ENCODE results near the gene FBH1. TPM values are rescaled to one million over a fixed set of nuclear protein-coding genes. Genes with fewer than 3 reads are reported as not detected.

The FBH1 gene
- total and polyA plus RNA-seq, 8 donors, result 74.7 to 96.1 (median 85.0) TPM

DNA sequence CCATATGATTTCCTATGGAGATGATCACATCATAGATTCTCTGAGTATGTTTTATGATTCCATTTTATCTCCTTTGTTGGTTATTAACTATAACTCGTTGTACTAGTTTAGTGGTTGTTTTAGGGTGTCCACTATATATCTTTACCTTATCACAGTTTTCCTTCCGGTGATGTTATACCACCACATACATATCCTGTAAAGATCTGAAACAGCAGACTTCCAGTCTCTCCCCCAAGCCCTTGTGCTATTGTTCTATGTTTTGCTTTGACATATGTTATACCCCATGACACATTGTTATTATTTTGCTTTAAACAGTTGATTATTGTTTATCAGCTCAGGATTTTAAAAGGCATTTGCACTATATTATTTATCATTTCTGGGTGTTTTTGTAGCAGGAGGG, 80.0 kb downstream of the FBH1 start:
- no peaks in the 10 kb centered on the region for H3K27me3 ChIP-seq
- ATAC-seq, result no peak
- peaks cover 0 to 25% of the 10 kb centered on the region in 2 donors for H3K36me3 ChIP-seq
- H3K9me3 ChIP-seq, result no peaks in the 10 kb centered on the region
- TF ChIP-seq, protein P1, sequence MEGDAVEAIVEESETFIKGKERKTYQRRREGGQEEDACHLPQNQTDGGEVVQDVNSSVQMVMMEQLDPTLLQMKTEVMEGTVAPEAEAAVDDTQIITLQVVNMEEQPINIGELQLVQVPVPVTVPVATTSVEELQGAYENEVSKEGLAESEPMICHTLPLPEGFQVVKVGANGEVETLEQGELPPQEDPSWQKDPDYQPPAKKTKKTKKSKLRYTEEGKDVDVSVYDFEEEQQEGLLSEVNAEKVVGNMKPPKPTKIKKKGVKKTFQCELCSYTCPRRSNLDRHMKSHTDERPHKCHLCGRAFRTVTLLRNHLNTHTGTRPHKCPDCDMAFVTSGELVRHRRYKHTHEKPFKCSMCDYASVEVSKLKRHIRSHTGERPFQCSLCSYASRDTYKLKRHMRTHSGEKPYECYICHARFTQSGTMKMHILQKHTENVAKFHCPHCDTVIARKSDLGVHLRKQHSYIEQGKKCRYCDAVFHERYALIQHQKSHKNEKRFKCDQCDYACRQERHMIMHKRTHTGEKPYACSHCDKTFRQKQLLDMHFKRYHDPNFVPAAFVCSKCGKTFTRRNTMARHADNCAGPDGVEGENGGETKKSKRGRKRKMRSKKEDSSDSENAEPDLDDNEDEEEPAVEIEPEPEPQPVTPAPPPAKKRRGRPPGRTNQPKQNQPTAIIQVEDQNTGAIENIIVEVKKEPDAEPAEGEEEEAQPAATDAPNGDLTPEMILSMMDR (IDR thresholded peaks at IDR 0.05), result no peak
- no peak overlapping the region for H3K4me3 ChIP-seq
- intact Hi-C loops (cut with DNase I), result no loop called here
- DNase-seq, result no peak
- peaks cover 11 to 51% of the 10 kb centered on the region in 2 donors for H3K4me1 ChIP-seq
- peak overlapping the region in 1 of 2 donors; percentile 72 for H3K27ac ChIP-seq

DNA sequence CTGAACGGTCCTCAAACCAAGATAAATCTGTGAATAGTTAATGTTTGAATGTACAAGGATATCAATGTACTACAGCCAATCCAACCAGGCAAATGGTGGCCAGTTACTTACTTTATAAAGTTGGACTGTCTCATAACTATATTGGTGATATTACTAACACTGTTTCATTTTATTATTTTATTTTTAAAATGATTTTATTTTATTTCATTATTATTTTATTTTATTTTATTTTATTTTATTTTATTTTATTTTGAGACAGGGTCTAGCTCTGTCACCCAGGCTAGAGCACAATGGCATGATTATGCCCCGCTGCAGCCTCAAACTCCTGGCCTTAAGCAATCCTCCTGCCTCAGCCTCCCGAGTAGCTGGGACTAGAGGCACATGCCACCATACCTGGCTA, 80.5 kb downstream of the FBH1 start:
- H3K9me3 ChIP-seq, result no peaks in the 10 kb centered on the region
- intact Hi-C loops (cut with DNase I), result no loop called here
- TF ChIP-seq, protein P1 (IDR thresholded peaks at IDR 0.05), result no peak
- no peak for DNase-seq
- peaks cover 0 to 20% of the 10 kb centered on the region in 2 donors for H3K36me3 ChIP-seq
- peak overlapping the region; percentile 72 to 74 for H3K27ac ChIP-seq
- no peak for ATAC-seq
- no peaks in the 10 kb centered on the region for H3K27me3 ChIP-seq
- H3K4me1 ChIP-seq, result peaks cover 11 to 56% of the 10 kb centered on the region in 2 donors
- H3K4me3 ChIP-seq, result no peak overlapping the region

DNA sequence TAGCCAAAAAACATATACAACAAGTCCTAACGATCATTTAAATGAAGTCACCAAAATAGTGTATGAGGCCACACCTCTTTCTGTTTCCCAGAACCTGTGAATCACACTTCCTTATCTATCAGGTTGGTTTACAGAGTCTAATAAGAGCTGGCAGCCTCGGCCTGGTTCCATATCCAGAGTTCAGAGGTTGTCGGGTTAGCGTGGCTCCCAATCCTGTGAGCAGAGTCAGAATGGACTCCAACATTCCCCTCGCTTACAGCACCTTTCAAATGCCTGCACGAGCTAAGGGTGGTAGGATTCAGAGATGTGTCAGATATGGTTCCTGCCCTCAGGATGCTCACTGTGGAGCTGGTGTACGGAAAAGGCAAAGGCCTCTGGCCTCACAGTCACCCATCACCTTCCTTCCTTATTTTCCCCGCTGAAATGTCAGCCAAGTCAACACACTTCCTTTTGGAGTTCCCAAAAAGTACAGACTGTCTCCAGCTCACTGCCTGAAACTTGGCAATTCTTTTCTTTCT, 81.3 kb downstream of the FBH1 start:
- Histone ChIP-seq H3K4me1 (peaks cover 11 to 63% of the 10 kb centered on the region in 2 donors), H3K36me3 (peaks cover 0 to 12% of the 10 kb centered on the region in 2 donors), H3K27me3 (no peaks in the 10 kb centered on the region), H3K4me3 (no peak overlapping the region), H3K27ac (peak overlapping the region; percentile 72 to 74), H3K9me3 (no peaks in the 10 kb centered on the region)
- intact Hi-C loops (cut with DNase I), result no loop called here
- TF ChIP-seq, protein P1 (IDR thresholded peaks at IDR 0.05), result no peak
- peak; percentile 77 for ATAC-seq
- no peak for DNase-seq

DNA sequence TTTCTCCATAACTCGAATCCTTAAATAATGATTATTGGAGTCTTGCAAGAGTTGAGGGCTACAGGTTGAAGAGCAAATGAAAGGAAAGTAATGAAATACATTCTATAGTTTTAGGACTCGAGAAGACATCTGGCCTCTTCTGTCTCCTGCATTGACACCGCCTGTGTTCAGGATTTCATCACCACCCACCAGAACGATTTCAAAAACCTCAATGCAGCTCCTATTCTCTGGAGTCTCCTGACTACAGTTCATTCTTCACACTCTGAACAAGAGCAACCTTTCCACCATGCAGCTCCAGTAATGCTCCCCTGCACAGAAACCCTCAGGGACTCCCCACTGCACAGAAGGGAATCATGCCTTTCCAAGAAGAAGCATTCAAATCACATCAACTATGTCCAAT, 81.8 kb downstream of the FBH1 start:
- no peaks in the 10 kb centered on the region for H3K27me3 ChIP-seq
- no peak overlapping the region for H3K4me3 ChIP-seq
- H3K4me1 ChIP-seq, result peaks cover 11 to 64% of the 10 kb centered on the region in 2 donors
- ATAC-seq (no peak), DNase-seq (no peak)
- intact Hi-C loops (cut with DNase I), result no loop called here
- H3K36me3 ChIP-seq, result peaks cover 0 to 8% of the 10 kb centered on the region in 2 donors
- TF ChIP-seq, protein P1 (IDR thresholded peaks at IDR 0.05), result no peak
- H3K27ac ChIP-seq, result peak overlapping the region; percentile 72 to 74
- H3K9me3 ChIP-seq, result no peaks in the 10 kb centered on the region

DNA sequence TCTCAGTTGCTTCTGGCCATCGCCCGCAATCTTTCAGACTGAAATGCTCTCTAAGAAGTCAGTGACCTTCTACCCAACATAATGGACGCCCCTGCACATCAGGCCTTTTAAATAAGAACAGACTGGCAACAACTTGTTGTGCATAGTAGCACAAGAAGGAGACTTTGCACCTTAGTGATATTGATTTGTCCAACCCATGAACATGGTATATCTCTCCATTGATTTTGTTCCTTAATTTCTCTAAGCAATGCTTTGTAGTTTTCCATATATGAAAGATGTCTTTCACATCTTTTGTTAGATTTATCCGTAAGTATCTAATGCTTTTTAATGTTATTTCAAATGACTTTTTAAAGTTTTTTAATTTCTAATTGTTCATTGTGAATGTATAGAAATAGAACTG, 83.0 kb downstream of the FBH1 start:
- DNase-seq, result no peak
- Histone ChIP-seq H3K36me3 (no peaks in the 10 kb centered on the region), H3K4me1 (peaks cover 11 to 64% of the 10 kb centered on the region in 2 donors)

More for the DNA sequence above, 83.0 kb downstream of the FBH1 start:
- intact Hi-C loops (cut with DNase I), result no loop called here
- no peak for ATAC-seq
- H3K4me3 ChIP-seq, result no peak overlapping the region
- H3K27me3 ChIP-seq, result no peaks in the 10 kb centered on the region
- TF ChIP-seq, protein P1 (IDR thresholded peaks at IDR 0.05), result no peak
- H3K27ac ChIP-seq, result peak overlapping the region in 1 of 2 donors; percentile 72
- no peaks in the 10 kb centered on the region for H3K9me3 ChIP-seq

All from left lung (tissue), 10 donors.